K562 (cell line): ENCODE measurements around the gene RGL2. TPM values are rescaled to one million over a fixed set of nuclear protein-coding genes. Genes with fewer than 3 reads are reported as not detected.

Experiments
- CHD1 ChIP-seq: fragments of 200-600 bp; sonication (generic); IDR thresholded peaks from one replicate; pipeline ENCODE4 v1.6.1; 2012; ENCODE audit warnings: mild to moderate bottlenecking, moderate library complexity, low read length, inconsistent platforms
- HMGXB4 ChIP-seq: sonication (generic); formaldehyde crosslinking; IDR thresholded peaks from 2 replicates; pipeline ENCODE4 v1.8.1; 2023; ENCODE audit warnings: mild to moderate bottlenecking, missing genetic modification reagents
- HNRNPK ChIP-seq: fragments of 200-400 bp; formaldehyde crosslinking; IDR thresholded peaks from one replicate; pipeline ENCODE4 v1.6.1; 2018; ENCODE audit warnings: mild to moderate bottlenecking, low read depth, low read length; ENCODE audit not compliant: poor library complexity, severe bottlenecking
- HNRNPL ChIP-seq: fragments of 200-400 bp; formaldehyde crosslinking; IDR thresholded peaks from 2 replicates; pipeline ENCODE4 v1.6.1; 2017; ENCODE audit warnings: low read depth, mild to moderate bottlenecking, low read length
- IRF1 ChIP-seq: sonication (generic); formaldehyde crosslinking; IDR thresholded peaks from 2 replicates; pipeline ENCODE4 v1.8.0; 2022; ENCODE audit warnings: missing genetic modification reagents, mild to moderate bottlenecking, borderline replicate concordance
- MEF2A ChIP-seq: IDR thresholded peaks from 2 replicates; pipeline ENCODE4 v1.6.1; 2011; ENCODE audit warnings: low read depth, mild to moderate bottlenecking, low read length, moderate library complexity; ENCODE audit not compliant: control insufficient read depth
- MLLT1 ChIP-seq, 2 experiments: fragments of 450-650 bp; IDR thresholded peaks; 2 replicates each; pipeline ENCODE4 v1.6.1; 2016
- SIN3A ChIP-seq, 2 experiments: fragments of 150-350 bp in 1 of 2; IDR thresholded peaks; 2 replicates each; pipeline ENCODE4 v1.6.1; 2011 to 2016; ENCODE audit warnings: borderline replicate concordance in 2 of 2, low read depth in 2 of 2, low read length in 2 of 2, mild to moderate bottlenecking in 2 of 2, moderate library complexity in 2 of 2; ENCODE audit not compliant: control insufficient read depth in 1 of 2
- SRSF1 ChIP-seq: fragments of 200-400 bp; formaldehyde crosslinking; IDR thresholded peaks from 2 replicates; pipeline ENCODE4 v1.6.1; 2017; ENCODE audit warnings: mild to moderate bottlenecking, low read depth, low read length, moderate library complexity
- TOE1 ChIP-seq, 2 experiments: fragments of 450-650 bp in 1 of 2; sonication (generic) in 1 of 2; formaldehyde crosslinking in 1 of 2; IDR thresholded peaks; 2 replicates each; pipeline versions ENCODE4 v1.7.1 to v1.8.0; 2016 to 2022; ENCODE audit warnings: borderline replicate concordance in 2 of 2, mild to moderate bottlenecking in 2 of 2, antibody characterized with exemption in 1 of 2, inconsistent platforms in 1 of 2, low read depth in 1 of 2, missing genetic modification reagents in 1 of 2, moderate library complexity in 1 of 2
- WHSC1 ChIP-seq: IDR thresholded peaks from one replicate; pipeline ENCODE4 v1.6.1; 2012; ENCODE audit warnings: low read length, control low read depth, inconsistent platforms
- ZBTB5 ChIP-seq: fragments of 450-650 bp; IDR thresholded peaks from 2 replicates; pipeline ENCODE4 v1.6.1; 2017; ENCODE audit warnings: antibody characterized with exemption
- ZBTB8A ChIP-seq: fragments of 450-650 bp; IDR thresholded peaks from 2 replicates; pipeline ENCODE4 v1.6.1; 2018; ENCODE audit warnings: mild to moderate bottlenecking, moderate library complexity; ENCODE audit not compliant: partially characterized antibody
- ZNF217 ChIP-seq: sonication (generic); formaldehyde crosslinking; IDR thresholded peaks from 2 replicates; pipeline ENCODE4 v1.8.0; 2022; ENCODE audit warnings: mild to moderate bottlenecking, missing genetic modification reagents
- ZNF57 ChIP-seq: fragments of 450-650 bp; formaldehyde crosslinking; IDR thresholded peaks from 2 replicates; pipeline ENCODE4 v1.4.0; 2020; ENCODE audit warnings: mild to moderate bottlenecking, moderate library complexity
- polyA plus RNA-seq, 8 experiments: library from polyadenylated mRNA; depleted of rRNA in 4 of 8; stranded (reverse) in 5 of 8; unstranded in 3 of 8; fragments of >200 nt; fragmentation: Nextera tagmentation in 2 of 8; fragmentation: Illumina TruSeq in 1 of 8; extraction: Ambion mirVana in 2 of 8; extraction: Trizol in 1 of 8; gene quantifications; 2 replicates each; pipeline versions ENCODE4 v1.2.1 to v1.2.3, GENCODE V29; 2011 to 2014; ENCODE audit warnings: inconsistent platforms in 1 of 8, missing spikeins in 1 of 8
- total RNA-seq, 7 experiments: library from RNA; depleted of rRNA in 6 of 7; stranded (reverse); fragments of >200 nt in 6 of 7; fragmentation: Illumina TruSeq in 2 of 7; extraction: Trizol in 2 of 7; gene quantifications; 2 replicates each; pipeline versions ENCODE4 v1.2.1 to v1.2.3, GENCODE V29; 2011 to 2021; ENCODE audit warnings: low replicate concordance in 1 of 7

The RGL2 gene
- total and polyA plus RNA-seq, 9 of the 15 experiments (the other 6 are each of a cell fraction or from before 2014, with no cell fraction given): 1.8 to 57.1 (median 19.5) TPM

GRCh38 chr6:33288921-33289783 lies 9.6 kb downstream of the RGL2 start, which contains the start of the genes PFDN6 and WDR46 (continued):
- TF ChIP-seq ZBTB8A: no peak
- TF ChIP-seq MLLT1 (IDR thresholded peaks at IDR 0.05): no peak
- TF ChIP-seq WHSC1: no peak
- no peak for TF ChIP-seq SRSF1
- TF ChIP-seq ZNF217 (CRISPR knock-in tag): no peak
- TF ChIP-seq ZNF57 (CRISPR knock-in tag): no peak
- peak; percentile 97 to 99 for TF ChIP-seq SIN3A (IDR thresholded peaks at IDR 0.05; ENCODE audit: borderline replicate concordance in 2 of 2, control insufficient read depth in 1 of 2, low read depth in 2 of 2, low read length in 2 of 2)
- no peak for TF ChIP-seq TOE1 (IDR thresholded peaks at IDR 0.05; ENCODE audit: borderline replicate concordance)
- no peak for TF ChIP-seq TOE1 (CRISPR knock-in tag; IDR thresholded peaks at IDR 0.05; ENCODE audit: borderline replicate concordance, low read depth)
- TF ChIP-seq CHD1: peak; percentile 18
- no peak for TF ChIP-seq HNRNPL
- no peak for TF ChIP-seq HNRNPK
- no peak; the same call in 1 of the 2 replicates for TF ChIP-seq HMGXB4
- no peak for TF ChIP-seq IRF1 (CRISPR knock-in tag)
- no peak for TF ChIP-seq ZBTB5
- no peak for TF ChIP-seq MEF2A
